ENCODE data around the gene CHID1. TPM values are rescaled to one million over a fixed set of nuclear protein-coding genes. Genes with fewer than 3 reads are reported as not detected.
A peak's percentile ranks its signal among the peaks of the same experiment; 100 is the strongest.

CHID1 gene
- total RNA-seq, 4 donors from 2014 or later = 56.6 to 90.5 (median 79.8) TPM

- TF ChIP-seq, protein P1, sequence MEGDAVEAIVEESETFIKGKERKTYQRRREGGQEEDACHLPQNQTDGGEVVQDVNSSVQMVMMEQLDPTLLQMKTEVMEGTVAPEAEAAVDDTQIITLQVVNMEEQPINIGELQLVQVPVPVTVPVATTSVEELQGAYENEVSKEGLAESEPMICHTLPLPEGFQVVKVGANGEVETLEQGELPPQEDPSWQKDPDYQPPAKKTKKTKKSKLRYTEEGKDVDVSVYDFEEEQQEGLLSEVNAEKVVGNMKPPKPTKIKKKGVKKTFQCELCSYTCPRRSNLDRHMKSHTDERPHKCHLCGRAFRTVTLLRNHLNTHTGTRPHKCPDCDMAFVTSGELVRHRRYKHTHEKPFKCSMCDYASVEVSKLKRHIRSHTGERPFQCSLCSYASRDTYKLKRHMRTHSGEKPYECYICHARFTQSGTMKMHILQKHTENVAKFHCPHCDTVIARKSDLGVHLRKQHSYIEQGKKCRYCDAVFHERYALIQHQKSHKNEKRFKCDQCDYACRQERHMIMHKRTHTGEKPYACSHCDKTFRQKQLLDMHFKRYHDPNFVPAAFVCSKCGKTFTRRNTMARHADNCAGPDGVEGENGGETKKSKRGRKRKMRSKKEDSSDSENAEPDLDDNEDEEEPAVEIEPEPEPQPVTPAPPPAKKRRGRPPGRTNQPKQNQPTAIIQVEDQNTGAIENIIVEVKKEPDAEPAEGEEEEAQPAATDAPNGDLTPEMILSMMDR (IDR thresholded peaks at IDR 0.05) = no peak
- ATAC-seq (ENCODE audit: low FRiP score) = no peak
These were observed 74.3 kb downstream of the CHID1 start for GRCh38 chr11:836274-836673.

GRCh38 chr11:834371-835316 lies 76.0 kb downstream of the CHID1 start:
- DNase-seq (ENCODE audit: low spot score) = no peak
- TF ChIP-seq, protein P1 (IDR thresholded peaks at IDR 0.05) = no peak
- peak; percentile 63 for ATAC-seq (ENCODE audit: low FRiP score)

More at GRCh38 chr11:836274-836673, 74.3 kb downstream of the CHID1 start:
- no peak for DNase-seq (ENCODE audit: low spot score)

GRCh38 chr11:833849-834311 lies 76.7 kb downstream of the CHID1 start:
- TF ChIP-seq, protein P1 (IDR thresholded peaks at IDR 0.05) = no peak

DNA sequence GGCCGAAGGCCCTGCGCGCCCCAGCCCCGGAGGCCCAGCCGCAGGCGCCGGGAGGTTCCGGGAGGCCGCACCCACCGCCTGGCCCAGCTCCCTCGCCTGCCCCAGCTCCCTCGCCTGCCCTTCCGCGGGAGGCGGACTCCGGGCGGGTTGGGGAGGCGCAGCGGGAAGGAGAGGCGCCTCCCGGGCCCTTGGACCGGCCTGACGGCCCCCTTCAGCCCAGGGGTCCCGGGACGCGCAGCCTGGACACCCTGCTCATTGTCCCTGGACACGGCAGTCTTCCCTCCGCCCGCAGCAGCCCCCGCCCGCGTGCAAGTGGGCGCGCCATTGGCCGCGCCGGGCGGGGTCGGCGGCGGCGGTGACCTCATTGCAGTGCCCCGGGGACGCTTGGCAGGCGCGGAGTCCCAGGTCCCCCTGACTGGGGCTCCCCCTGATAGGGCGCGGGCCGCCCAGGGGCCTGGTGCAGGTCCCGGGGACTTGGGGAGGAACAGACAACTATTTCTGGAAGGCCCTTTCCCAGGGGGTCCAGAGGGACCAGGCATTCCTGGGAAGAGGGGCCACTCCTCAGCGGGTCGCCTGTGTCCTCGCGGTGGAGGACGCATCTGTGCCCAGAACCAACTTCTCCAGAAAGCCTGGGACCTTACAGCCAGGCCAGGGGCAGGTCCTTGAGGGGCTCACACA lies 77.4 kb downstream of the CHID1 start:
- DNase-seq (ENCODE audit: low spot score) = no peak
- peak; percentile 5 for ATAC-seq (ENCODE audit: low FRiP score)
- TF ChIP-seq, protein P1 (IDR thresholded peaks at IDR 0.05) = no peak

More at GRCh38 chr11:833849-834311, 76.7 kb downstream of the CHID1 start:
- ATAC-seq (ENCODE audit: low FRiP score) (no peak), DNase-seq (ENCODE audit: low spot score) (no peak)

- DNase-seq (ENCODE audit: low spot score) (no peak), ATAC-seq (ENCODE audit: low FRiP score) (peak; percentile 19)
- TF ChIP-seq, protein P1 (IDR thresholded peaks at IDR 0.05) = no peak
These were observed 78.0 kb downstream of the CHID1 start, which contains the start of gene CD151 for GRCh38 chr11:832529-833113. Gene CD151, plus strand, starts transcription at chr11:832952. Its CDS starts 3,118 bp downstream, at chr11:836070.

DNA sequence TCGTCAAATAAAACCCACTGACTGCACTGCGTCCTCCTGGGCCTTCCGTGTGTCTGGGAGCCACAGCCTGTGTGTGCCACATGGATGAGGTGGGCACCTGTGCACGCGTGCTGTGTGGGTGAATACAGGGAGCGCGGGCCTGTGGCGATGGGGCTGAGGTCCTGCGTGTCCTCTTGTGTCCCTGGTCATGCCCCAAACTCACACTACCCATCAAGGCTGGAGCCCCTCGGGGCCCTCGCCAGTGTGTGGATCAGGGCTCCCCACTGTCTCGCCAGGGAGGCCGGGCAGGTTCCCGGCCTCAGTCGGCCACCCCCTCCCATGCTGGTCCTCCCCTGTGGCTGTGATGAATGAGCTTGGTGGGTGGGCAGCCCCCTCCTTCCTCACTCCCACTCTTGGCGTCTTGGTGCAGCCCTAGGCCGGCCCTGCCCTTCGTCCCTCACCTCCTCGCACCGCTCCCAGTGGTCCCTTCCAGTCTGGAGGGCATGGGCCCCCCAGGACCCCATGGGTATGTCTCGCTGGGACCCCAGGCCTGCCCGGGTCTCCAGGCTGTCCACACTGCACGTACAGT lies 78.6 kb downstream of the CHID1 start:
- TF ChIP-seq, protein P1 (IDR thresholded peaks at IDR 0.05) = no peak
- no peak for DNase-seq (ENCODE audit: low spot score)
- ATAC-seq (ENCODE audit: low FRiP score) = no peak
